Keratinocyte (primary cell): ENCODE data around the gene DCTD. TPM values are rescaled to one million over a fixed set of nuclear protein-coding genes. Genes with fewer than 3 reads are reported as not detected.

Experiments used
- DNase-seq: peaks from one replicate; pipeline ENCODE4 v3.0.0-alpha.2; 2011; ENCODE audit warnings: low read depth, missing footprints, low spot score
- FAIRE-seq: peaks from 2 replicates; lab custom pipeline; 2011; peaks lifted over from hg19 to GRCh38; lab: Jason Lieb, UNC
- H2AFZ ChIP-seq: 2 replicates; pipeline ENCODE4 v1.6.0; 2012; ENCODE audit warnings: low read length, control low read depth, inconsistent platforms; ENCODE audit not compliant: control insufficient read depth
- H3K27ac ChIP-seq: 2 replicates; pipeline ENCODE4 v1.5.1; 2011; ENCODE audit warnings: low read length; ENCODE audit not compliant: control insufficient read depth, insufficient read depth
- H3K27me3 ChIP-seq: 3 replicates; pipeline ENCODE4 v1.6.0; 2011; ENCODE audit warnings: low read length; ENCODE audit not compliant: control insufficient read depth, insufficient read depth; ENCODE audit errors: extremely low read depth
- H3K36me3 ChIP-seq, 2 experiments: 2 replicates in 1 of 2; 3 replicates in 1 of 2; pipeline ENCODE4 v1.5.1; 2011; ENCODE audit warnings: low read length in 2 of 2, mild to moderate bottlenecking in 1 of 2; ENCODE audit not compliant: control insufficient read depth in 2 of 2, insufficient read depth in 2 of 2; ENCODE audit errors: extremely low read depth in 1 of 2
- H3K4me1 ChIP-seq: 3 replicates; pipeline ENCODE4 v1.5.1; 2011; ENCODE audit warnings: low read length; ENCODE audit not compliant: control insufficient read depth, insufficient read depth; ENCODE audit errors: extremely low read depth
- H3K4me2 ChIP-seq: 3 replicates; pipeline ENCODE4 v1.6.0; 2011; ENCODE audit warnings: low read depth, low read length; ENCODE audit not compliant: control insufficient read depth, insufficient read depth; ENCODE audit errors: extremely low read depth
- H3K4me3 ChIP-seq, 3 experiments: fragments of 200-600 bp in 1 of 3; sonication (generic) in 1 of 3; 2 replicates in 2 of 3; 3 replicates in 1 of 3; pipeline ENCODE4 v1.5.1; 2011 to 2016; ENCODE audit warnings: low read length in 3 of 3, mild to moderate bottlenecking in 3 of 3, control low read depth in 2 of 3, inconsistent platforms in 1 of 3, low read depth in 1 of 3, mixed read lengths in 1 of 3, mixed run types in 1 of 3, moderate library complexity in 1 of 3; ENCODE audit not compliant: control insufficient read depth in 2 of 3, insufficient read depth in 2 of 3; ENCODE audit errors: extremely low read depth in 1 of 3
- H3K79me2 ChIP-seq: 2 replicates; pipeline ENCODE4 v1.6.0; 2012; ENCODE audit warnings: low read length; ENCODE audit not compliant: control insufficient read depth, insufficient read depth
- H3K9ac ChIP-seq: 3 replicates; pipeline ENCODE4 v1.6.0; 2011; ENCODE audit warnings: low read length; ENCODE audit not compliant: control insufficient read depth, insufficient read depth; ENCODE audit errors: extremely low read depth
- H3K9me1 ChIP-seq: 3 replicates; pipeline ENCODE4 v1.6.0; 2011; ENCODE audit warnings: low read length; ENCODE audit not compliant: control insufficient read depth, insufficient read depth; ENCODE audit errors: extremely low read depth
- H3K9me3 ChIP-seq: 2 replicates; pipeline ENCODE4 v1.5.1; 2012; ENCODE audit warnings: low read depth, low read length; ENCODE audit not compliant: control insufficient read depth
- H4K20me1 ChIP-seq: 3 replicates; pipeline ENCODE4 v1.6.0; 2011; ENCODE audit warnings: low read length; ENCODE audit not compliant: control insufficient read depth, insufficient read depth; ENCODE audit errors: extremely low read depth
- CTCF ChIP-seq, 3 experiments: IDR thresholded peaks in 1 of 3; conservative IDR thresholded peaks in 1 of 3; optimal IDR thresholded peaks in 1 of 3; 2 replicates in 2 of 3; 3 replicates in 1 of 3; pipeline versions ENCODE3 to v1.5.1; 2011; ENCODE audit warnings: low read length in 3 of 3, mild to moderate bottlenecking in 3 of 3, moderate library complexity in 2 of 3, control low read depth in 1 of 3, inconsistent platforms in 1 of 3; ENCODE audit not compliant: insufficient read depth in 2 of 3; ENCODE audit errors: extremely low read depth in 1 of 3
- EZH2 ChIP-seq: IDR thresholded peaks from one replicate; pipeline ENCODE4 v1.6.1; 2012; ENCODE audit warnings: inconsistent platforms, mild to moderate bottlenecking, low read length, moderate library complexity
- dilution Hi-C: fragments of 300-500 bp; cut with MboI; formaldehyde crosslinking; loops from one replicate; pipeline ENCODE4 v1.7.0; 2020; ENCODE audit warnings: low sequenced_read_pairs; ENCODE audit not compliant: extremely low pct_ligation_motif_present
- polyA plus RNA-seq, 5 experiments: library from polyadenylated mRNA; depleted of rRNA in 3 of 5; stranded (reverse) in 3 of 5; stranded (forward) in 1 of 5; unstranded in 1 of 5; fragments of >200 nt; gene quantifications; 1 replicate in 1 of 5; 2 replicates in 3 of 5; 3 replicates in 1 of 5; pipeline versions ENCODE4 v1.2.1 to v1.2.3, GENCODE V29; 2011 to 2012; ENCODE audit warnings: missing spikeins in 2 of 5, low read depth in 1 of 5, low replicate concordance in 1 of 5

DCTD gene
- polyA plus RNA-seq, 1 donor (not counting 4 experiments of a cell fraction or from before 2014, with no cell fraction given): 119 TPM

- Histone ChIP-seq H3K9me3 (no peaks in the 10 kb centered on the region), H3K9ac (no peak overlapping the region), H3K4me3 (no peak overlapping the region), H4K20me1 (no peaks in the 10 kb centered on the region), H3K4me1 (no peaks in the 10 kb centered on the region), H3K9me1 (no peaks in the 10 kb centered on the region), H3K4me2 (no peak overlapping the region), H2AFZ (no peak overlapping the region), H3K27ac (no peak overlapping the region), H3K36me3 (peaks cover 0 to 19% of the 10 kb centered on the region in 2 experiments), H3K27me3 (no peaks in the 10 kb centered on the region), H3K79me2 (no peaks in the 10 kb centered on the region)
- FAIRE-seq (no peak), DNase-seq (no peak)
- dilution Hi-C loops: no loop called here
- TF ChIP-seq CTCF (optimal IDR thresholded peaks at IDR 0.05 in 1 of 3, IDR thresholded peaks at IDR 0.05 in 1 of 3, conservative IDR thresholded peaks at IDR 0.05 in 1 of 3; ENCODE audit: extremely low read depth in 1 of 3, insufficient read depth in 2 of 3, low read length in 3 of 3): no peak
Observed at GRCh38 chr4:182884040-182884439, 33.1 kb downstream of the DCTD start.

GRCh38 chr4:182883351-182883750 is 33.8 kb downstream of the DCTD start:
- Histone ChIP-seq H3K79me2 (no peaks in the 10 kb centered on the region), H3K4me3 (no peak overlapping the region), H3K4me2 (no peak overlapping the region), H3K27me3 (no peaks in the 10 kb centered on the region), H3K4me1 (no peaks in the 10 kb centered on the region), H3K9ac (no peak overlapping the region), H3K9me1 (no peaks in the 10 kb centered on the region), H4K20me1 (no peaks in the 10 kb centered on the region), H3K27ac (no peak overlapping the region), H3K36me3 (peaks cover 0 to 18% of the 10 kb centered on the region in 2 experiments), H3K9me3 (no peaks in the 10 kb centered on the region), H2AFZ (no peak overlapping the region)
- TF ChIP-seq EZH2 (no peak), CTCF (optimal IDR thresholded peaks at IDR 0.05 in 1 of 3, IDR thresholded peaks at IDR 0.05 in 1 of 3, conservative IDR thresholded peaks at IDR 0.05 in 1 of 3; ENCODE audit: extremely low read depth in 1 of 3, insufficient read depth in 2 of 3, low read length in 3 of 3) (no peak)
- DNase-seq (no peak), FAIRE-seq (no peak)
- dilution Hi-C loops: no loop called here
